Caco-2 (cell line): Measurements from ENCODE around the gene CACNA1S. TPM values are rescaled to one million over a fixed set of nuclear protein-coding genes. Genes with fewer than 3 reads are reported as not detected.
A peak's percentile ranks its signal among the peaks of the same experiment; 100 is the strongest.

Source experiments
- BruUV-seq: library from RNA; stranded (reverse); fragments of 400-500 nt; replicated peaks from 2 replicates; lab custom pipeline; 2021; lab: Mats Ljungman, UMichigan
- CTCF ChIA-PET: fragments of 300-600 bp; sonication (Branson Sonifier 250); formaldehyde crosslinking; loops from one replicate; lab custom pipeline; 2022; ENCODE audit warnings: antibody characterized with exemption; lab: Charles Lee
- POLR2A ChIA-PET: fragments of 300-600 bp; sonication (Branson Sonifier 250); formaldehyde crosslinking; loops from one replicate; lab custom pipeline; 2022; ENCODE audit warnings: antibody characterized with exemption; lab: Charles Lee
- DNase-seq, 2 experiments: peaks; one replicate each; pipeline versions ENCODE4 v3.0.0 to v3.0.0-alpha.2; 2020 to 2022
- H3K27me3 ChIP-seq: replicated peaks from 2 replicates; pipeline ENCODE4 v1.6.0; 2011; ENCODE audit warnings: low read length; ENCODE audit not compliant: control insufficient read depth, insufficient read depth
- H3K36me3 ChIP-seq: 2 replicates; pipeline ENCODE4 v1.5.1; 2011; ENCODE audit warnings: low read length; ENCODE audit not compliant: control insufficient read depth, insufficient read depth
- H3K4me1 ChIP-seq: fragments of 250-450 bp; sonication (Bioruptor Pico); 2 replicates; pipeline ENCODE4 v1.5.1; 2020; ENCODE audit warnings: mild to moderate bottlenecking
- H3K4me3 ChIP-seq: 2 replicates; pipeline ENCODE4 v1.5.1; 2011; ENCODE audit warnings: low read depth, mild to moderate bottlenecking, control low read depth, low read length
- H3K9me3 ChIP-seq: fragments of 250-450 bp; sonication (Bioruptor Pico); 2 replicates; pipeline ENCODE4 v1.5.1; 2020; ENCODE audit warnings: mild to moderate bottlenecking, moderate library complexity
- H3K27ac Mint-ChIP-seq: one replicate; pipeline ENCODE4 v1.8.0; 2022; ENCODE audit warnings: mixed read lengths; ENCODE audit not compliant: unreplicated experiment
- H3K27me3 Mint-ChIP-seq: one replicate; pipeline ENCODE4 v1.8.0; 2022; ENCODE audit warnings: mixed read lengths; ENCODE audit not compliant: insufficient read depth, unreplicated experiment
- H3K36me3 Mint-ChIP-seq: one replicate; pipeline ENCODE4 v1.8.0; 2022; ENCODE audit warnings: mild to moderate bottlenecking, mixed read lengths; ENCODE audit not compliant: insufficient read depth, unreplicated experiment
- H3K4me1 Mint-ChIP-seq: one replicate; pipeline ENCODE4 v1.8.0; 2022; ENCODE audit warnings: low read depth, mixed read lengths; ENCODE audit not compliant: unreplicated experiment
- H3K4me3 Mint-ChIP-seq: one replicate; pipeline ENCODE4 v1.8.0; 2022; ENCODE audit warnings: mild to moderate bottlenecking, moderate library complexity, mixed read lengths; ENCODE audit not compliant: unreplicated experiment
- H3K9me3 Mint-ChIP-seq: one replicate; pipeline ENCODE4 v1.8.0; 2022; ENCODE audit warnings: mixed read lengths; ENCODE audit not compliant: unreplicated experiment
- CTCF ChIP-seq, 2 experiments: fragments of 200-600 bp in 1 of 2; IDR thresholded peaks; 1 replicate in 1 of 2; 2 replicates in 1 of 2; pipeline versions ENCODE4 v1.5.1 to v1.8.0; 2011 to 2022; ENCODE audit warnings: antibody characterized with exemption in 1 of 2, control low read depth in 1 of 2, inconsistent platforms in 1 of 2, low read depth in 1 of 2, low read length in 1 of 2, mild to moderate bottlenecking in 1 of 2, moderate library complexity in 1 of 2; ENCODE audit not compliant: insufficient read depth in 1 of 2, severe bottlenecking in 1 of 2, unreplicated experiment in 1 of 2
- intact Hi-C: fragments of 100-400 bp; cut with micrococcal nuclease; formaldehyde crosslinking; loops from one replicate; pipeline ENCODE4 v1.10.0; 2022; ENCODE audit not compliant: unreplicated experiment
- total RNA-seq: library from RNA; stranded (reverse); gene quantifications from 2 replicates; pipeline ENCODE4 v1.2.3, GENCODE V29; 2022

The CACNA1S gene
- total RNA-seq, 1 experiment from 2014 or later = 0.07 TPM

GRCh38 chr1:201088395-201088794, 23.8 kb downstream of the CACNA1S start:
- Histone ChIP-seq H3K9me3 (no peaks in the 10 kb centered on the region), H3K4me1 (no peaks in the 10 kb centered on the region), H3K36me3 (no peaks in the 10 kb centered on the region), H3K4me3 (no peak overlapping the region), H3K27me3 (no peaks in the 10 kb centered on the region)
- ChIA-PET CTCF (no interaction called here), POLR2A (no interaction called here)
- Mint-ChIP-seq H3K36me3 (no peaks in the 10 kb centered on the region), H3K4me1 (peaks cover 4% of the 10 kb centered on the region), H3K27me3 (no peaks in the 10 kb centered on the region), H3K9me3 (no peaks in the 10 kb centered on the region), H3K4me3 (no peak overlapping the region), H3K27ac (no peak overlapping the region)
- DNase-seq = no peak
- TF ChIP-seq CTCF (IDR thresholded peaks at IDR 0.05; ENCODE audit: insufficient read depth in 1 of 2, low read depth in 1 of 2, low read length in 1 of 2, severe bottlenecking in 1 of 2, unreplicated experiment in 1 of 2) = no peak
- BruUV-seq = no TSS peak
- intact Hi-C loops = no loop called here

GRCh38 chr1:201085902-201086735, 26.1 kb downstream of the CACNA1S start:
- H3K9me3 Mint-ChIP-seq = no peaks in the 10 kb centered on the region
- intact Hi-C loops = loop anchor here (1.0 to 2.0 kb wide), 2 partner anchors 28 to 137 kb away; no protein-coding TSS in a partner anchor
- POLR2A ChIA-PET = interaction anchor here (1.2 kb wide), 1 partner anchor 10 kb away, joined by 3 read pairs; no protein-coding TSS in a partner anchor

GRCh38 chr1:201084295-201084694, 27.9 kb downstream of the CACNA1S start:
- ChIA-PET CTCF (no interaction called here), POLR2A (no interaction called here)
- no peaks in the 10 kb centered on the region for H3K27me3 Mint-ChIP-seq

More at GRCh38 chr1:201085902-201086735, 26.1 kb downstream of the CACNA1S start:
- Mint-ChIP-seq H3K27me3 (no peaks in the 10 kb centered on the region), H3K4me3 (no peak overlapping the region), H3K36me3 (no peaks in the 10 kb centered on the region), H3K27ac (no peak overlapping the region), H3K4me1 (peaks cover 11% of the 10 kb centered on the region)
- H3K4me1 ChIP-seq = no peaks in the 10 kb centered on the region
- no peaks in the 10 kb centered on the region for H3K27me3 ChIP-seq
- peak; percentile 76 to 86 for TF ChIP-seq CTCF (IDR thresholded peaks at IDR 0.05; ENCODE audit: insufficient read depth in 1 of 2, low read depth in 1 of 2, low read length in 1 of 2, severe bottlenecking in 1 of 2, unreplicated experiment in 1 of 2)
- H3K36me3 ChIP-seq = no peaks in the 10 kb centered on the region
- no peaks in the 10 kb centered on the region for H3K9me3 ChIP-seq
- CTCF ChIA-PET = interaction anchor here (0.6 to 1.7 kb wide), 16 partner anchors 11 to 471 kb away, joined by 3 to 15 read pairs (median 4); no protein-coding TSS in a partner anchor
- H3K4me3 ChIP-seq = no peak overlapping the region
- DNase-seq = peak; percentile 65 to 76
- BruUV-seq = no TSS peak

More at GRCh38 chr1:201084295-201084694, 27.9 kb downstream of the CACNA1S start:
- H3K9me3 ChIP-seq = no peaks in the 10 kb centered on the region
- TF ChIP-seq CTCF (IDR thresholded peaks at IDR 0.05; ENCODE audit: insufficient read depth in 1 of 2, low read depth in 1 of 2, low read length in 1 of 2, severe bottlenecking in 1 of 2, unreplicated experiment in 1 of 2) = no peak
- no peak for DNase-seq
- Mint-ChIP-seq H3K4me3 (no peak overlapping the region), H3K27ac (no peak overlapping the region), H3K4me1 (peaks cover 11% of the 10 kb centered on the region), H3K36me3 (no peaks in the 10 kb centered on the region), H3K9me3 (no peaks in the 10 kb centered on the region)
- H3K4me1 ChIP-seq = no peaks in the 10 kb centered on the region
- H3K36me3 ChIP-seq = no peaks in the 10 kb centered on the region
- intact Hi-C loops = no loop called here
- H3K27me3 ChIP-seq = no peaks in the 10 kb centered on the region
- BruUV-seq = no TSS peak
- no peak overlapping the region for H3K4me3 ChIP-seq
